NCI-H82 treated with DMSO at 0.1 percent for 48 hours (cell line): ENCODE measurements around the gene ZNF23.

ENCODE experiments used
- DNase-seq: peaks from one replicate; lab custom pipeline; 2025; ENCODE audit not compliant: unreplicated experiment; lab: John Stamatoyannopoulos, UW

The ZNF23 gene

DNA sequence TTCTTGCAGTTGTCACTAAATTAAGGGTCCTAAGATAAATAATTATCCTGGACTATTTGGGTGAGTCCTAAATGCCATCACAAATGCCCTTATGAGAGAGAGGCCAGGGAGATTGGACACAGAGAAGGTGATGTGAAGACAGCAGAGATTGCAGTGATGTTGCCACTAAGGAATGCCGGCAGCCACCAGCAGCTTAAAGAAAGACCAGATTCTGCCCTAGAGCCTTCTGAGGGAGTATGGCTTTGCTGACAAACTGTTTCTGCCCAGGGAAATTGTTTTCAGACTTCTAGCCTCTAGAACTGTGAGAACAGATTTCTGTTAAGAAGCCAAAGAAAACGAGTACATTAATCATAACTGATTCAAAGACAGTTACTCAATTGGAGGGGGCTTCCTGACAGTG is 10.0 kb upstream of the ZNF23 start:
- DNase-seq = no peak

DNA sequence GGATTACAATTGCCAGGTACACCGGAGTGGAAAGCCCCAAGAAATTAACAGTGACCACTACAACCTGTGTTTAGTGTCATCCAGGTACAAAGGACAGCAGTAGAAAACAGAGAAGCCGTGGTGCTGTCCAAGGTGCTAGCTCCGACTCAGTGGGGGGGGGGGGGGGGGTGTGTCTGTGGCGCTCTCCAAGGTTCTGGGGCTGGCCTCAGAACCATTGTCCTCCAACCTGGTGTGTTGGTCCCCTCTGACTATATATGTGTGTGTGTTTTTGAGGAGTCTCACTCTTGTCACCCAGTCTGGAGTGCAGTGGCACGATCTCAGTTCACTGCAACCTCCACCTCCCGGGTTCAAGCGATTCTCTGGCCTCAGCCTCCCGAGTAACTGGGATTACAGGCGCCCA is 5.8 kb upstream of the ZNF23 start:
- no peak for DNase-seq

DNA sequence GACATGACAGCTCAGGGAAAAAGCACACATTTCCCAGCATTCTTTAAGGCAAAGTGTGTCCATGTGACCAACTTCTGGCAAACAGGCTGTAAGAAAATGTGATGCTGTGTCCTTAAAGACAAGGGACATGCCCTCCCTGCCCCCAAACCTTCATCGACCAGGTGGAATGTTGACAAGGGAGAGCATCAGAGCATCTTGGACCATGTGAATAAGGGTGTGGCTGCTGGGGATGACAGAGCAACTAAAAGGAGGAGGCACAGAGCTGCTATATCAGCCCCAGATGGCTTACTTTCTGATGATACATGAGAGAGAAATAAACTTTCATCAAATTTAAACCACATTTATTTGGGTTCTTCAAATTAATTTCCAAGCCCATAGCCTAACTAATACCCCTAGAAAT is 2.2 kb upstream of the ZNF23 start:
- no peak for DNase-seq

DNA sequence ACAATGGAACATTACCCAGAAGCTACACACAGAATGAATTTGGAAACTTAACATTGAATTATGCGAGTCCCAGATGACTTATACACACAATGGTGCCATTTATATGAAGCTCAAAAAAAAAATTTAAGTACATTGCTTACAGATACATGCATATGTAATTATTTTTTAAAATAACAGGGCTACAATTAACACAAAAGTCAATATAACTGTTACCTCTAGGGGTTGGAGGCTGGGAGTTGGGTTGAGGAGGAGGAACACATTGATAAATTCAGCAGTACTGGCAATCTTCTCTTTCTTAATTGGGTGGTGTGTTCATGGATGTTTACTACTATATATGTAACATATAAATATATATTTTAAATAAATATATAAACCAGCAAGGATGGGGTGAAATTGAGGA is 1.1 kb downstream of the ZNF23 start:
- no peak for DNase-seq

DNA sequence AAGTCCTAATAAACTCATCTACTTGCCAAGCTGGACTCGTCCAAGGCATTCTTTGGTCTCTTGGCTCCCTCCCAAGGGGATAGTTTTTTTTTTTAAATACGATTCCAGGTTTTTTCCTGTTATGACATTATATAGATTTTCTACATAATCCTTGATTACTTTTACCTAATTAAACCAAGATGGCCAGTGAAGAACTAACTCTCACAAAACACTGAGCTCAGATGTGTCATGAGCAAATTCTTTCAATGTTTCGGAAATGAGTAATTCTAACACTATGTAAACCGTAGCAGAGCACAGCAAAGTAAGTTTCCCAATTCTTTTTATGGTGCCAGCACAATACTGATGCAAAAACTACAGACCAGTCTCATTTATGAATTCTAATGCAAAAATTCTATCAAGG is 1.8 kb downstream of the ZNF23 start:
- DNase-seq = no peak

DNA sequence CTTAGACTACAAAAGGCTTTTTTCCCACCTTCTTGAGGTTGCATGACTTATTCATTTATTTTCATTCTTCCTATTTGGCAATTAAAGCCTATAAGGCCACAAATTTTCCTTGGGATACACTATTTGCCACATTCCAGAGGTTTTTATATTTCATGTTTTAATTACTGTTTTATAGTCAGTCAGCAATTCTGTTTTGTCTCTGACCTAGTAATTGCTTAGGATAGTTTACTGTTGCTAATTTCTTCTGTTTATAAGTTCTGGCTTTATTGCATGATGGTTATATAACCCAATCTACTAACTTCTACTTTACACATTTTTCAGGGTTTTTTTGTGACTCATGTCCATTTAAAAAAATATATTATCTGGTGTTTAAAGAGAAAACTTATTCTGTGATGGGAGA is 2.5 kb downstream of the ZNF23 start:
- no peak for DNase-seq

DNA sequence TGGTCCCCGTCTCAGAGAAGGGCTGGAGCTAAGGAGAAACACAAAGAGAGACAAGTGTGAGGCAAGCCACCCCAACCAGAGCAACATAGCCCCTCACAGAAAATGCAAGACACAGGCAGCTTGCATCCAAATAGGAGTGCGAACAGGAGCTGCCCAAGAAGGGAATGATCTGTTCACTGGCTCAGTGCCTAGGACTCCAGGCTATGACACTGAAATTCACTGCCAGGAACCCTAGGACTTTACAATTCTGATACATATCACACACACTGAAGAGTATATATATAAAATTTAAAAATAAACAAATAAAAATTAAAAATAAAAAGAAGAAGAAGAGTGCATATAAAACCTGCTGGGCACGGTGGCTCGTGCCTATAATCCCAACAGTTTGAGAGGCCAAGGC is 5.2 kb downstream of the ZNF23 start:
- DNase-seq = no peak

DNA sequence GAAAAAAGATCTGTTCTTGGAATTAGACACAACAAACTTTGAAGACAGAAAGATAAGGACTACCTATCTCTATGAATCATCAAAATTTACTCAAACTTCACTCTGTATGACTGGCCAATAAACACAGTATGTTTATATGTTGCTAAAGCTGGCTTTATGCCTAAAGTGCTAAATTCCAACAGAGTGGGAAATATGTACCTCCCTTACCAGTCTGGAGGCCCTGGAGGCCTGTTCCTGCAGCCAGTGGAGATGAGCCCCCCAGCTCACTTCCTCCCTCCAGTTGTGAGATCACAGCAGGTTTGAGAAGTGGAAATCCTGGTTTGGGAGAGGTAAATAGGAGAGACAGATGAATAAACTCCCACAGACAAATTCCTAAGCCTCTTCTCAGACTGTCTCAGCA is 9.0 kb downstream of the ZNF23 start:
- no peak for DNase-seq

DNA sequence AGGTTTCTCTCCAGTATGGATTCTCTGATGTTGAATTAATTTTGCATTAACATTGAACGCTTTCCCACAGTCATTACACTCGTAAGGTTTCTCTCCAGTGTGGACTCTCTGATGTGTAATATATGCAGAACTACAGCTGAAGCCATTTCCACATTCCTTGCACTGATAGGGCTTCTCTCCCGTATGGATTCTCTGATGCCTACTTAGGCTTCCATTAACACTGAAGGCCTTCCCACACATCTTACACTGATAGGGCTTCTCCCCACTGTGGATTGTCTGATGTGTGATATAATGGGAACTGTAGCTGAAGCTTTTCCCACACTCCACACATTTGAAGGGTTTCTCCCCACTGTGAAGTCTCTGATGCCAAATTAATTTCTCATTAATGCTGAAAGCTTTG is 13.0 kb downstream of the ZNF23 start:
- DNase-seq = no peak

DNA sequence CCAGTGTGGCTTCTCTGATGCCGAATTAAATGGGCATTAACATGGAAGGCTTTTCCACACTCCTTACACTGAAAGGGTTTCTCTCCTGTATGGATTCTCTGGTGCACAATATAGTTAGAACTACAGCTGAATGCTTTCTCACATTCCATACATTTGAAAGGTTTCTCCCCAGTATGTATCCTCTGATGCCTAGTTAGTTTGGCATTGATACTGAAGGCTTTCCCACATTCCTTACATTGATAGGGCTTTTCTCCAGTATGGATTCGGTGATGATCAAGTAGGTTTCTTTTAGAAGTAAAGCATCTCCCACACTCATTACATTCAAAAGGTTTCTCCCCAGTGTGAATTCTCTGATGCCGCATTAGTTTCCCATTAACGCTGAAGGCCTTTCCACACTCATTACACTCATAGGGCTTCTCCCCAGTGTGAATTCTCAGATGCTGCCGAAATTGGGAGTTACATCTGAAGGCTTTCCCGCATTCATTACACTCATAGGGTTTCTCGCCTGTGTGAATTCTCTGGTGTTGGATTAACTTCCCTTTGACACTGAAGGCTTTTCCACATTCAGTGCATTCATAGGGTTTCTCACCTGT is 13.7 kb downstream of the ZNF23 start:
- no peak for DNase-seq

DNA sequence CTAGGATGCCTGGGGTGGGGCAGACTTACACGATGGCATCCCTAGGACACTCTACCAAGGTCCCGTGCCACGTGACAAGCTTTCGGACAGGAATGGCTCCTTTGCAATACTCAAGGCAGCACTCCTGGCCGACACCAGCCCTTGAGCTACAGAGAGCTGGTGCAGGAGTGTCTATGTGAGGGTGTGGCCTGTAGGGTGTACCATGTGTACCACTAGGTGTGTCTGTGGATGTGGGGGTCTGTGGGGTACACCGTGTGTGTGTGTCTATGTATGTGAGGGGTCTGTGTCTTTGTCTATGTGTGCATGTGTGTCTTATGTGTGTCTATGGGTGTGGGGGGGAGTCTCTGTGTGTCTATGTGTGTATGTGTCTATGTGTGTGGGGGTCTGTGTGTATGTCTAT is 18.3 kb downstream of the ZNF23 start:
- no peak for DNase-seq

DNA sequence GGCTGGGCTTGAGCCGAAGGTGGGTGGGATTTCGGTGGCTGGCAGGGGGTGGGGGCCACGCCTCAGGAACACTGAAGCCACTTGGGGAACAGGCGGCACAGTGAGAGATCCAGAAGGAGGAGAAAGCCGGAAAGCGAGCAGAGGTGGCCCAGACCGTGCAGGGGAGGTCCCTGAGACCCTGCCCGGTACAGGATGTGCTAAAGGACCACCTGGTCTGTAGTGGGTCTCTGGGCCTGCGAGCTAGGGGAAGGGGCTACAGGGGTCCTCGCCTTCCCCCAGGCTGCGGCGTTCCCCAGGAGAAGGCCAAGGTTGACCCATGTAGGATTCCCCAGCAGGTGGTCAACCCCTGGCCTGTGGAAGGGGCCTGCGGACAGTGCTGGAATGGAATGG is 20.0 kb downstream of the ZNF23 start, which contains the start of gene TLE7:
Gene TLE7 (minus strand): TSS at position 4 of the 390 bp plus-strand sequence. CDS start 8,730 bp downstream, outside the sequence.
- DNase-seq = no peak

DNA sequence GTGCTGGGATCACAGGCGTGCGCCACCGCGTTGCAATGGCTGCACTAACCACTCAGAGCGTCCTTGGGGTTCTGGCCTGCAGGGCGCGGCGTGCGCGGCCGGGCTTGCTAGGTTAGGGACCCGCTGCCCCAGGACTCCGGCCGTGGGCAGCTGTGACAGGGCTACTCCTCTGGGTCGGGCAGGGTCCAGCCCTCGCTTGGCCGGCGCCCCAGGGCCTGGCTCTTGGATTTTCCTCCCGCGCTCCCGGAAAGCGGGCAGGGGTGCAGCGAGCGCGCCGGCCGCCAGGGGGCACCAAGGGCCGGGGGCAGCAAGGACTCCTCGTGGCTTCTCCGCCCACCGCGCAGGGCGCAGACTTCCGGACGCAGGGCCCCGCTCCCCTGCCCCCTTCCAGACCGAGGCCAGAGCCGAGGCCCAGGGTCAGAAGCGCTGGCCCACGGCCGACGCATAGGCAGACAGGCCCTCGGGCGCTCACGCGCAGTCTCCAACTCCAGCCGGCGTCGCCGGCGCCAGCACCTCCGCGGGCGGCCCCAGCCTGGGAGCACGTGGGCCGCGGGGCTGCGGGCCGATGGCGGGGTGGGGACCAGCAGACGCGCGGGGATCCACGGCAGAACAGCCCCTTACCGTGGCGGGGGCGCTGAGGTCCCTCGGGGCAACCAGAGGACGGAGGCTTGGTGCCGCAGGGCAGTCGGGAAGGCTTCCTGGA is 20.5 kb downstream of the ZNF23 start:
- no peak for DNase-seq

DNA sequence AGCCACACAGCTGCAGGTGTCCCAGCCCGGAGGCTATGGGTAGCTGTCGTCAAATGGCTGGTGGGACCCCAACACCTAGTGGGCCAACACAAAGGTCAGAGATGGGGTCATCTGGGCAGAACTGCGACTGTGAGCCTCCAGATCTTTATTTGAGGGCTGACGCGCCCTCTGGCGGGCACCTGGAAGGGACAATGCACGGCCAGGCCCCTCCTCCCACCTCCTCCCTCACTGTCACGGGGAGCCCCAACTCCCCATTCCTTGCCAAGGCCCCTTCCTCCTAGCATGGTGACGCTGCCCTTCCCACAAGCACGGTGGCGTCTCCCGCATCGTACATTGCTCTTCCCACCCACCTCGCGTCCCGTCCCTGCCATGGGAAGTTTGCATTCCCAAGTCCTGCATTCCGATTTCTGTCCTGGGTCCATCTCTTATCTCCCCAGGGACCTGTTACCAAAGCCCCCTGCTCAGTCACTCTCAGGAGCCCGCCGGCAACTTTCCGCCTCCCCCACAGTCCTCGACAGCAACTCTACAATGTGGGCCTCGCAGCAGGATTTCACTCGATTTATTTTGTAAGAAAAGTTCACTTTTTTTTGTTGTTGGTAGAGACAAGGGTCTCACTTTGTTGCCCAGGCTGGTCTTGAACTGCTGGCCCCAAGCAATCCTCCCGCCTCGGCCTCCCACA is 21.2 kb downstream of the ZNF23 start:
- no peak for DNase-seq

DNA sequence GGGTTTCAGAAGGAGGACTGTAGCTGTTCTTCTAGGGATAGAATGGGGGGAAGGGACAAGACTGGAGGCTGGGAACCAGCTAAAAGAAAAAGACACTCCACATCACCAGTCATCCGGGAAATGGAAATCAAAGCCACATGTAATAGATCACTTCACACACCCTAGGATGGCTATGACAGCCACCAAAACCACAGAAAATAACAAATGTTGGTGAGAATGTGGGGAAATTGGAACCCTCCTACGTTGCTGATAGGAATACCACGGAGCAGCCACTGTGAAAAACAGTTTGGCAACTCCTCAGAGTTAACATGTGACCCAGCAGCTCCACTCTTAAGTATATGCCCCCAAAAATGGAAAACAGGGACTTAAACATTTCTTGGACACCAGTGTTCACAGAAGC is 22.5 kb downstream of the ZNF23 start:
- no peak for DNase-seq

DNA sequence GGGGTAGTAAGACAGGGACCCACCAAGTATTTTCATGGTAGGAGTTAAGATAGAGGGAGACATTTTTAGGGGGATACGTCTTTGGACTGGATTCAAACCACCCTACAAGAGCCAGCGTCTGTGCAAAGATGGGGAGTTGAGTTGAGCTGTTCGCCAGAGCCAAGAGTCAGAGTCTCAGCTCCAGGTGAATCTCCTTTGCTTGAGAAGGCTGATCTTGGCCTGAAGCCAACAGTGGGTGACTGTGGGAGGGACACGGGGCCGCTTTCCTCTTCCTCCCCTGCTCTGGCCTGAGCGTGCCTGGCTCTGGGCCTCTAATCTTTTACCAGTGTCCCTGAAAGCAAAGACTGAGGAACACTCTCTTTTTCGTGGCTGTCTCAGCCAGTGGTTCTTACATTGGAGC is 25.6 kb downstream of the ZNF23 start:
- DNase-seq = no peak

DNA sequence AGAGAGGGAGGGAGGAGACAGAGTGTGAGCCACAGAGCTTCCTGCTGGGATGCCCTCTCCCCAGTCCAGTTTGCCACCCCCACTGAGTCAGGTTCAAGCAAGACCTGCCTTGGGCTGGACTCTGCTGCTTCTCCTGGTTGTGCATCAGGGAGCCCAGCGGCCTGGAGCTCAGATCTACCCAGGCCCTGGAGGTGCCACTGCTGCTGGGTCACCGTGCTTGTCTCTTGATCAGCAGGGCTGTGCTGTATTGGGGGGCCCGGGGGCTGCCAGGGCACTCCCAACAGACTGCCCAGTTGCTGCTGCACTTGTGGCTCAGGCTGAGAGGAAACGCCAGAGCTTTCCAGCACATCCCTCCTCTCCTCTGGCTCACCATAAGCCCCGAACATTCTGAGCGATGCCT is 29.1 kb downstream of the ZNF23 start:
- no peak for DNase-seq

DNA sequence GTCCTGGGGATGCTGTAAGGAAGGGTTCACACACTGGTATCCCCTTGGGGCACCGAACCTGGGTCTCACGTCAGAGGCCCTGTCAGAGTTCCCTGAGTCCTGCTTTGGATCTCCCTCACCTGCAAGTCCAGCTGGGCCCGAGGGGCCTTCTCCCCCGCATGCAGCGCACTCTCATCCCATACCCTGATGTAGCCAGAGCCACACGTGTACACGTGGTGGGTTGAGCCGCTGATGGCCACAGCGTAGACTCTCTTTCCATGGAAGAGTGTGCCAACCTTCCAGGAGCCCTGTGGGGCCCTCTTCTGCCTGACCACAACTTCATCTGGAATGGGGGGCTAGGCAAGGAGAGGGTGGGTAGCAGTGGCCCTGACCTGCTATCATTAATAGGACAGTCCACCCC is 30.1 kb downstream of the ZNF23 start:
- DNase-seq = no peak

DNA sequence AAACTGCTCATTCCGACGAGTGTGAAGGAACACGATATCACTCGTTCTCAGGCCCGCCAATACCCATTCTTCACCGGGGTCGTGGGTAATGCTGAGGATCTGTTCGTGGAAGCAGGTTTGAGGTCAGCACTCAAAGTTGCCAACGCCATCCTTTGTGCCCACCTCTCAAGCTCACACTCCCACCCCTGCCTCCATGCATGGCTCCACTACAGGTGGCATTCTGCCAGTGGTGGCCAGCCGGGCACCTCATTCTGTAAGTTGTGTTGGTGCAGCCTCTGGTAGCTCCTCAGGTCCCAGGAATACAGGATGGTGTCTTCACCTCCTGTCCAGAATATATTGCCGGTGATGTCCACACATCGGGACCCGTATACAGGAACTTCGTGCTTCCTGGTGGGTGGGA is 30.9 kb downstream of the ZNF23 start:
- DNase-seq = no peak

DNA sequence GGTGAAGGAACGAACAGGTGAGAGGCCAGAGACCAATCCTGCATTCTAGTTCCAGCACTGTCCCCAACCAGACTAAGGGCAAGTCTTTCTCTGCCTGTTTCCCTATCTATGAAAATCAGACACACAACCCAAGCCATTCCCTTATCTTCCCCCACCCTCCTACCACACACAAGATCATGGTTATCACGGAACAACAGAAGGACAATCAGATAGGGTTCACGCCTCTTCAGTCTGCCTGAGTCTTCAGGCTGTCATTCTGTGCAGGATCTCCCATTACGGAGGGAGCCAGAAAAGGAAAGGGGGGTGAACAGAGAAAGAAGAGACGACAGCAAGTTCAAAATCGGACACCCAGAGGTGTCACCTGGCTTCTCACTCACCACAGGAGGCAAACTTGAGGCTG is 31.3 kb downstream of the ZNF23 start:
- no peak for DNase-seq

DNA sequence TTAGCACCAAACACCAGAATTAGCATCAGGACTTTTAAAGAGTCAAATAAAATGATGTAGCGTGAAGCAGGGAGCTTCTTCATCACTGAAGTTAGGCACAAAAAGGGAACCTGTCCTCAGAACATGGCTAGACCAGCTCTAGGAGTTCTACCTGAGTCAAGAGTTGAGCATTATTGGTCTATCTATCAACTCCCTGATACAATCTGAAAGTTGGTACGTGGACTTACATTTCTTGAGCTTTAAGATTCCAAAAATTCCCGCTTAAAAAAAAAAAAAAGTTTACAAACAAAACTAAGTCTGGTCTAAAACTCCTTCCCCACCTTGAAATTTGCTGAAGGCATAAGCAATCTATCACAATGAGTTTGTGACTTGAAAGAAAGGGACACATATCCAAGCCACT is 32.5 kb downstream of the ZNF23 start:
- DNase-seq = no peak

DNA sequence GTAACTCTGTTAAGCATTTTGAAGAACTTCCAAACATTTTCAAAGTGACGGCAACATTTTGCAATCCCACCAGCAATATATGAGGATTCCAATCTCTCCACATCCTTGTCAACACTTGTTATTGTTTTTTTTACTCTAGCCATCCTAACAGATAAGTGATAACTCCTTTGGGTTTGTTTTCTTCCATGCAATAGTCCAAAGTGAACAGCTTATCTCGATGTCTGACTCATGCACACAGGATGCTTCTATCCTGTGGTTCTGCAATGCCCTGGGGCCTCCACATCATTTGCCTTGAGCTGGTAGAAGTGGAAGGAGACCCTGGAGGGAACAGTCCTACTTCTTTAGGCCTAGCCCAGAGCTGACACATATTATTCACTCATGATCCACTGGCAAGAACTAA is 33.2 kb downstream of the ZNF23 start:
- DNase-seq = no peak

DNA sequence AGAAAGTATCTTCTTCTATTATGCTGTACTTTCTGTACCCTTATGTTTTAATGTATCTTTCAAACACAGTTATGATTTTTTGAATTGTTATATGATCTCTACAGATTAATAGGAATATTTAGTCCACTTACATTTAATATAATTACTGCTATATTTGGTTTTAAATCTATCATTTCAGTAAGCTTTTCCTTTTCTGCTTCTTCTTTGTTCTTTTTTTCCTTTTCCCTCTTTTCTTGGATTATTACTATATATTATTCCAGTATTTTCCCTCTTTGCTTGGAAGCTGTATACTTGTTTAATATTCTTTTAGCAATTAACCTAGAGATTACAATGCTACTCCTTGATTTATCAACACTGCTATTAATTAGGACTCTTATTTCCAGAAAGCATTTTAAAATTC is 33.7 kb downstream of the ZNF23 start:
- DNase-seq = no peak
